ENCODE results near the gene KCNC3.

GRCh38 chr19:50310759-50311465, 18.3 kb downstream of the KCNC3 start:
- TF ChIP-seq CTCF (IDR thresholded peaks at IDR 0.05; ENCODE audit: extremely low read depth in 1 of 2, insufficient read depth in 1 of 2, low read depth in 1 of 2, low read length in 2 of 2) (no peak), MAX (IDR thresholded peaks at IDR 0.05; ENCODE audit: insufficient read depth, insufficient read length) (no peak), MYC (IDR thresholded peaks at IDR 0.05; ENCODE audit: low read depth, low read length) (no peak), POLR2AphosphoS5 (IDR thresholded peaks at IDR 0.05; ENCODE audit: insufficient read depth, low read depth, low read length) (no peak), POLR2A (IDR thresholded peaks at IDR 0.05; ENCODE audit: low read depth, low read length) (no peak), EZH2 (IDR thresholded peaks at IDR 0.05; ENCODE audit: borderline replicate concordance, low read depth, low read length, severe bottlenecking) (no peak), FOS (IDR thresholded peaks at IDR 0.05; ENCODE audit: borderline replicate concordance, insufficient read depth, low read length) (no peak), JUN (IDR thresholded peaks at IDR 0.05; ENCODE audit: borderline replicate concordance, insufficient read depth, insufficient read length, low read depth) (no peak)

All from endothelial cell of umbilical vein (primary cell).